GM19395 (cell line): Measurements from ENCODE around the gene PLEKHG2.
A peak's percentile ranks its signal among the peaks of the same experiment; 100 is the strongest.
"Not testable (repeated sequence)": the region's sequence is repeated elsewhere in the genome, so short reads cannot be mapped to it uniquely, and the experiment has no call there.

Experiments
- ATAC-seq: cut with Tn5 transposase; IDR thresholded peaks from one replicate; pipeline ENCODE4 v1.9.1; 2021; ENCODE audit warnings: mild to moderate bottlenecking, moderate library complexity; ENCODE audit not compliant: unreplicated experiment

PLEKHG2 gene

DNA sequence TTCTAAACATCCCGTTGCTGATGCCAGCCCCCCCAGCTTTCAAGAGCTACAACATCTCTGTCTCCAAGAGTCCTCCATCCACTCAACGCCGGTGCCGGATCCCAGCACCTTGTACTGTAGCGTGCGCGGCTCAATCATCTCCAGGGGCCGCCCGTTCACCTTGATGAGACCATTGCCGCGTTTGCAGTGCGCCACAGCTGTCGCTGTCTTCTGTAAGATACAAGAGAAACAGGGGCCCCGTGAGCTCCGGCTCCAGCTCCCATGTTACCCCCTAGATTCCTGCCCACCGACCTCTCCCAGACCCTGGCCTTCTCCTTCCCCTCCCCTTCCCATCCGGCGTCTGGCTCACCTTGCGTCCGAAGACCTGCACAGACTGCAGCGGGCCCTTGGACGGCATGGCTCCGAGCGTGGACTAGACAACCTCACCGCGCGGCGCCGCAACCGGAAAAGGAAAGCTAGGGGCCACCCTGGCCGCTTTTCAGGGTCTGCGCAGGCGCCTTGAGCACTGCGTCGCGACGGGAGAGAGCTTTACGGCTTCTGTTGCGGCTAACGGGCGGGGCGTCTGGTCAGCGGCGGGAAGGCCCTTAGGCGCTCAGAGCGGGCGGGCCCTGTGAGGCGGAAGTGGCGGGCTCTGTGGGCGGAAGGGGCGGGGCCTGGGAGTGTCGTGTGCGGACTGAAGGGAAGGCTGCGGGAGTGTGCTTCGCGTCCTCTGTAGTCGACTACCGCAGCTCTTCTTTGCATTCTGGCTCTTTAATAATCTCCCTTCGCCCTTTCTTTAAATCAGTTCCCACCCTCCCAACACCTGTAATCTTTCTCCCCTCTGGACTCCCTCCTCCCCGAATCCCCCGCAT is 23.3 kb downstream of the PLEKHG2 start, which contains the start of gene RPS16:
RPS16 (minus strand) TSS at position 451 of the 851 bp plus-strand sequence; CDS start at position 397, 54 bp downstream.
- peak; percentile 58 for ATAC-seq

GRCh38 chr19:39436350-39436716 is 23.9 kb downstream of the PLEKHG2 start:
- no peak for ATAC-seq

GRCh38 chr19:39438270-39438934 is 25.9 kb downstream of the PLEKHG2 start:
- no peak for ATAC-seq

DNA sequence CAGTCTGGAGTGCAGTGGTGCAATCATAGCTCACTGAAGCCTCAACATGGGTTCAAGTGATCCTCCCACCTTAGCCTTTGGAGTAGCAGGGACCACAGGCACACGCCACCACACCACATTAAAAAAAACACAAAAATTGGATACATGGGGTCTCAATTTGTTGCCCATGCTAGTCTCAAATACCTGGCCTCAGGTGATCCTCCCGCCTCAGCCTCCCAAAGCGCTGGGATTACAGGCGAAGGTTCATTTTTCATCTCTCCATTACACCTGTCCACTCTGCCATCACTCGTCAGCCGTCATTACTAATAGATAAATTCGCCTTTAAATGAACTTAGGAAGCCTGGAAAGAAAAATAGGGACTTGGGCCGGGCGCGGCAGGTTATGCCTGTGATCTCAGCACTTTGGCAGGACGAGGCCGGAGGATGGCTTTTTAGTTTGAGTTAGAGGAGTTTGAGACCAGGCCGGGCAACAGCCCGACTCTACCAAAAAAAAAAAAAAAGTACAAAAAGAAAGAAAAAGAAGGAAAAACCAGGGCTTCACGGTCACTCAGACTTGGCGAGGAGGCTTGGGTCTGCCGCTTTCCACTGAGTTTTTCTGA is 32.2 kb downstream of the PLEKHG2 start:
- no peak for ATAC-seq

- ATAC-seq, result peak; percentile 74
These were observed 33.0 kb downstream of the PLEKHG2 start, which contains the start of gene SUPT5H for GRCh38 chr19:39445196-39446111. SUPT5H (plus strand) TSS chr19:39445582; CDS start chr19:39445891, 309 bp downstream.

DNA sequence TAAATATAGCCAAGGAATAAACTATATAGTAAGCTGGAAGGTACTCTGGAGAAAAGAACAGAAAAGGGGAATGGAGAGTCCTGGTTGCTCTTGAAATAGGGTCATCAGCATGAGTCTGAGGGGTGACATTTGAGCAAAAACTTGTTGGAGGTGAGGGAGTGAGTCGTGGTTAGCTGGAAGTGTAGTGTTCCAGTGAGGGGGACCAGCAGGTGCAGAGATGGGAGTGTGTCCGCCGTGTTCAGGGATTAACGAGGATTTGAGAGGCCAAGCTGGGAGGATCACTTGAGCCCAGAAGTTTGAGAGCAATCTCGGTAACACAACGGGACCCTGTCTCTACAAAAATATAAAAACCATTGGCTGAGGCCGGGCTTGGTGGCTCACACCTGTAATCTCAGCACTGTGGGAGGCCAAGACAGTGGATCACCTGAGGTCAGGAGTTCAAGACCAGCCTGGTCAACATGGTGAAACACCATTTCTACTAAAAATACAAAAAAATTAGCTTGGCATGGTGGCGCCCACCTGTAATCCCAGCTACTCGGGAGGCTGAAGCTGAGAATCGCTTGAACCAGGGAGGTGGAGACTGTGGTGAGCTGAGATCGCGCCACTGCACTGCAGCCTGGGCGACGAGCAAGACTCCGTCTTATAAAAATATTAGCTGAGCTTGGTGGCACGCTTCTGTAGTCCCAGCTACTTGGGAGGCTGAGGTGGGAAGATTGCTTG is 34.1 kb downstream of the PLEKHG2 start:
- ATAC-seq, result no peak

DNA sequence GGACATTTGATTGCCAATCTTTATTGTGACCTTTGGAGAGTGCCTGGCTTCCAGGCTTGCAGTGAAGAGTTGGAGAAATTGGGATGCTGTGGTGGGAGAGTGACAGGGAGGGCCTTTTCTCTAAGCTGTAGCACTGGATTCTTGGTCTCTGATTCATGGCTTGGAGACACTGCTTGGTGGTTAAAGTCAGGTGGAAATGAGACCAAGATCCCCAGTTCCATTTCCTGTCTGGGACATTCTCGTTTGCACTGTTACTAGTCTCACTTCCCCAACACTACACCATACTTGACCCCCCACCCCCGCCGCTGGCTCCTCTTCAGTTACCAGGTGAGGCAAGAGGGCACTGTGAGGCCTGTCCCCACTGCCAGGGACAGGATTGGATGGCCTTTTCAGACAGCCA is 35.8 kb downstream of the PLEKHG2 start:
- no peak for ATAC-seq

GRCh38 chr19:39449116-39449797 is 36.8 kb downstream of the PLEKHG2 start:
- ATAC-seq, result no peak

DNA sequence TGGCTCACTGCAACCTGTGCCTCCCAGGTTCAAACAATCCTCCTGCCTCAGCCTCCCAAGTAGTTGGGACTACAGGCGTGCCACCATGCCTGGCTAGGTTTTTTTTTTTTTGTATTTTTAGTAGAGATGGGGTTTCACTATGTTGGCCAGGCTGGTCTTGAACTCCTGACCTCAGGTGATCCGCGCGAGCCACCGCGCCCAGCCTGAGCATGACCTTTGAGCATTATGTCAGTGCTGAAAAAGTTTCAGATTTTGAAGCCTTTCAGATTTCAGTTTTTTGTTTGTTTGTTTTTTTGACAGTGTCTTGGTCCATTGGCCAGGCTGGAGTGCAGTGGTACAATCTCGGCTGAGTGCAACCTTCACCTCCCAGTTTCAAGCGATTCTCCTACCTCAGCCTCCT is 38.8 kb downstream of the PLEKHG2 start:
- not testable (repeated sequence) for ATAC-seq

- ATAC-seq, result no peak
These were observed 50.9 kb downstream of the PLEKHG2 start for GRCh38 chr19:39463403-39463802.

DNA sequence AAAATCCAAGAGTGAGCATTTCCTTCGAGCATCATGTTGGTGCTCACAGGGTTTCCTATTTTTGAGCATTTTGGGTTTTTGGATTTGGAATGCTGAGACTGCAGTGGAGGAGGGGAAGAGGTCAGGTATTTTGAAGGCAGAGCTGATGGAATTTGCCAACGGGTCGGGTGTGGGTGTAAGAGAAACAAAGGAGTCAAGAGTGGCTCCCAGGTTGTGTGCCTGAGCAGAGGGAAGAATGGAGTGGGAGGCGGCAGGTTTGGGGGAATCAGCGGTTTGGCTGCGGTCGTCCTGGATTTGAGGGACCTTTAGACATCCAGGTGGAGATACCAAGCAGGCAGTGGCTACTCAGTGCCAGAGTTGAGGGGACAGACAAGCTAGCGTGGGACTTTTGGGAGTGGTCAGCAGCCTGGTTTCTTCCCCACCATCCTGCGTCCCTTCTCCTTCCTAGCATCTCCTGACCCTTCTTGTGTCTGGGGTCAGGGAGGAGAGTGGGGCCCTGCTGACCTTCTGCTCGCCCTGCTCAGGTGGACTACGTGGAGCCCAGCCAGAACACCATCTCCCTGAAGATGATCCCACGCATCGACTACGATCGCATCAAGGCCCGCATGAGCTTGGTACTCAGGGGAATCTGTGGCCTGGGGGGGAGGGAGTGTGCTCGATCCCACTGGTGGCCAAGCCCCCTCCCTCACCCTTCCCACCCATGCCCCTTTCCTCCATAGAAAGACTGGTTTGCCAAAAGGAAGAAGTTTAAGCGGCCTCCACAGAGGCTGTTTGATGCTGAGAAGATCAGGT is 53.7 kb downstream of the PLEKHG2 start:
- no peak for ATAC-seq

- no peak for ATAC-seq
These were observed 55.5 kb downstream of the PLEKHG2 start for GRCh38 chr19:39467941-39468340.

DNA sequence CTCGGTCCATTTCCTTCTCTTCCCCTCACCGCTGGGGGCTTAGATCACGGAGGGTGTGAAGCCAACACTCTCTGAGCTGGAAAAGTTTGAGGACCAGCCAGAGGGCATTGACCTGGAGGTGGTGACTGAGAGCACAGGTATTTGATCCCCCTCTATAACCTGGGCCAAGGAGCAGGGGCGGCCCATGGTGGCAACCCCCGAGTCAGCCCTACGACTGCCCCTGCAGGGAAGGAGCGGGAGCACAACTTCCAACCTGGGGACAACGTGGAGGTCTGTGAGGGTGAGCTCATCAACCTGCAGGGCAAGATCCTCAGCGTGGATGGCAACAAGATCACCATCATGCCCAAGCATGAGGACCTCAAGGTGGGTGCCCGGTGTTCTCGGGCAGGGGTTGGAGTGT is 56.6 kb downstream of the PLEKHG2 start:
- no peak for ATAC-seq

GRCh38 chr19:39469567-39469966 is 57.1 kb downstream of the PLEKHG2 start:
- no peak for ATAC-seq

GRCh38 chr19:39470724-39471339 is 58.4 kb downstream of the PLEKHG2 start:
- no peak for ATAC-seq

GRCh38 chr19:39471756-39472536 is 59.5 kb downstream of the PLEKHG2 start:
- ATAC-seq, result no peak

DNA sequence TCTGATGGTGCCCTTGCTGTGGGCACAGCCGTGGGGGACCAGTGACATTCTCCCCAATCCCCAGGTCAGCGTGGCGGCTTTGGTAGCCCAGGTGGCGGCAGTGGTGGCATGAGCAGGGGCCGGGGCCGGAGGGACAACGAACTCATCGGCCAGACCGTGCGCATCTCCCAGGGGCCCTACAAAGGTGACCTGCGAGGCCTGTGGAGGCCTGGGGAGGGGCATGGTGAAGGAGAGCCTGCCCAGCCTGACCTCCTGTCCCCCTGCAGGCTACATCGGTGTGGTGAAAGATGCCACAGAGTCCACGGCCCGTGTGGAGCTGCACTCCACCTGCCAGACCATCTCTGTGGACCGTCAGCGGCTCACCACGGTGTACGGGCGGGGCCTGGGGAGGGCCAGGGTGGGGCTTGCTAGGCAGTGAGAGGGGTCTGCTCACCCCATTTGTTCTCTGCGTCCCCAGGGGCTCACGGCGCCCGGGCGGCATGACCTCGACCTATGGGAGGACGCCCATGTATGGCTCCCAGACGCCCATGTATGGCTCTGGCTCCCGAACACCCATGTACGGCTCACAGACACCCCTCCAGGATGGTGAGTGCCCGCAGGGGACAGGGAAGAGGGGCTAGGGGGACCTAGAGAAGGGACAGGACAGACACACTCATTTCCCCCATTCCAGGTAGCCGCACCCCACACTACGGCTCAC is 60.4 kb downstream of the PLEKHG2 start:
- no peak for ATAC-seq
